Measurements from ENCODE around the gene HERPUD1. TPM values are rescaled to one million over a fixed set of nuclear protein-coding genes. Genes with fewer than 3 reads are reported as not detected.
"Not testable (repeated sequence)": the region's sequence is repeated elsewhere in the genome, so short reads cannot be mapped to it uniquely, and the experiment has no call there.

Gene HERPUD1
- total and polyA plus RNA-seq, 2 donors from 2014 or later = 209 to 234 TPM

GRCh38 chr16:56985962-56986360 is 54.0 kb downstream of the HERPUD1 start:
- Histone ChIP-seq H3K9ac (ENCODE audit: low read length in 3 of 3) (no peak overlapping the region), H3K9me3 (ENCODE audit: control insufficient read depth in 2 of 3, insufficient read depth in 1 of 3, low read length in 3 of 3) (no peaks in the 10 kb centered on the region), H3K36me3 (ENCODE audit: control insufficient read depth in 2 of 3, insufficient read depth in 3 of 3, low read length in 3 of 3) (no peaks in the 10 kb centered on the region), H3K4me1 (ENCODE audit: control insufficient read depth in 2 of 3, insufficient read depth in 2 of 3, low read depth in 1 of 3, low read length in 3 of 3) (peaks cover 0 to 23% (median 7%) of the 10 kb centered on the region in 3 donors), H3K4me3 (ENCODE audit: low read length in 3 of 3) (no peak overlapping the region), H3K27me3 (ENCODE audit: control insufficient read depth, insufficient read depth, low read length) (no peaks in the 10 kb centered on the region), H3K27ac (ENCODE audit: low read depth in 2 of 2, low read length in 2 of 2) (no peak overlapping the region)
- FAIRE-seq (no peak), DNase-seq (no peak)
- intact Hi-C loops (cut with DNase I) = no loop called here
- no peak for TF ChIP-seq CTCF (IDR thresholded peaks at IDR 0.05; ENCODE audit: borderline replicate concordance, extremely low read depth, insufficient read depth)

- H3K4me1 ChIP-seq (ENCODE audit: control insufficient read depth in 2 of 3, insufficient read depth in 2 of 3, low read depth in 1 of 3, low read length in 3 of 3) = peaks cover 0 to 24% (median 7%) of the 10 kb centered on the region in 3 donors
- FAIRE-seq (no peak), DNase-seq (no peak)
- intact Hi-C loops (cut with DNase I) = no loop called here
- H3K9ac ChIP-seq (ENCODE audit: low read length in 3 of 3) = no peak overlapping the region
- no peaks in the 10 kb centered on the region for H3K27me3 ChIP-seq (ENCODE audit: control insufficient read depth, insufficient read depth, low read length)
- TF ChIP-seq CTCF (IDR thresholded peaks at IDR 0.05; ENCODE audit: borderline replicate concordance, extremely low read depth, insufficient read depth) = no peak
- H3K9me3 ChIP-seq (ENCODE audit: control insufficient read depth in 2 of 3, insufficient read depth in 1 of 3, low read length in 3 of 3) = no peaks in the 10 kb centered on the region
- no peaks in the 10 kb centered on the region for H3K36me3 ChIP-seq (ENCODE audit: control insufficient read depth in 2 of 3, insufficient read depth in 3 of 3, low read length in 3 of 3)
- H3K4me3 ChIP-seq (ENCODE audit: low read length in 3 of 3) = no peak overlapping the region
- no peak overlapping the region for H3K27ac ChIP-seq (ENCODE audit: low read depth in 2 of 2, low read length in 2 of 2)
These were observed 54.4 kb downstream of the HERPUD1 start for GRCh38 chr16:56986361-56986760.

GRCh38 chr16:56986908-56987307 is 55.0 kb downstream of the HERPUD1 start:
- H3K4me3 ChIP-seq (ENCODE audit: low read length in 3 of 3); H3K9ac ChIP-seq (ENCODE audit: low read length in 3 of 3); intact Hi-C loops (cut with DNase I); DNase-seq; H3K27me3 ChIP-seq (ENCODE audit: control insufficient read depth, insufficient read depth, low read length); H3K36me3 ChIP-seq (ENCODE audit: control insufficient read depth in 2 of 3, insufficient read depth in 3 of 3, low read length in 3 of 3); H3K9me3 ChIP-seq (ENCODE audit: control insufficient read depth in 2 of 3, insufficient read depth in 1 of 3, low read length in 3 of 3); H3K27ac ChIP-seq (ENCODE audit: low read depth in 2 of 2, low read length in 2 of 2); FAIRE-seq: not testable (repeated sequence)
- H3K4me1 ChIP-seq (ENCODE audit: control insufficient read depth in 2 of 3, insufficient read depth in 2 of 3, low read depth in 1 of 3, low read length in 3 of 3) = peaks cover 0 to 24% (median 7%) of the 10 kb centered on the region in 3 donors

- intact Hi-C loops (cut with DNase I) = no loop called here
- Histone ChIP-seq H3K4me1 (ENCODE audit: control insufficient read depth in 2 of 3, insufficient read depth in 2 of 3, low read depth in 1 of 3, low read length in 3 of 3) (peaks cover 0 to 27% (median 7%) of the 10 kb centered on the region in 3 donors), H3K9ac (ENCODE audit: low read length in 3 of 3) (no peak overlapping the region), H3K9me3 (ENCODE audit: control insufficient read depth in 2 of 3, insufficient read depth in 1 of 3, low read length in 3 of 3) (no peaks in the 10 kb centered on the region), H3K4me3 (ENCODE audit: low read length in 3 of 3) (no peak overlapping the region), H3K27me3 (ENCODE audit: control insufficient read depth, insufficient read depth, low read length) (no peaks in the 10 kb centered on the region), H3K36me3 (ENCODE audit: control insufficient read depth in 2 of 3, insufficient read depth in 3 of 3, low read length in 3 of 3) (no peaks in the 10 kb centered on the region), H3K27ac (ENCODE audit: low read depth in 2 of 2, low read length in 2 of 2) (no peak overlapping the region)
- no peak for TF ChIP-seq CTCF (IDR thresholded peaks at IDR 0.05; ENCODE audit: borderline replicate concordance, extremely low read depth, insufficient read depth)
- DNase-seq = no peak
- FAIRE-seq = no peak
These were observed 55.8 kb downstream of the HERPUD1 start for GRCh38 chr16:56987692-56988091.

All from kidney (tissue), 14 donors.